Measurements from ENCODE around the gene POP7.

GRCh38 chr7:100731937-100732636, 26.2 kb downstream of the POP7 start:
- TF ChIP-seq CTCF (IDR thresholded peaks at IDR 0.05; ENCODE audit: low read depth, low read length) (no peak), POLR2A (IDR thresholded peaks at IDR 0.05; ENCODE audit: extremely low read depth, insufficient read length) (no peak), MYC (IDR thresholded peaks at IDR 0.05; ENCODE audit: low read depth, low read length) (no peak)

Data from NB4 (cell line).